Sigmoid colon (tissue), 7 donors: ENCODE results near the gene SMIM13. TPM values are rescaled to one million over a fixed set of nuclear protein-coding genes. Genes with fewer than 3 reads are reported as not detected.

Experiments used
- DNase-seq: peaks from one replicate; pipeline ENCODE4 v3.0.0-alpha.2; 2019
- H3K27ac ChIP-seq, 4 donors: fragments of 200-600 bp; sonication (generic); one replicate each; pipeline ENCODE4 v1.5.1; 2016 to 2019; ENCODE audit warnings: mild to moderate bottlenecking in 1 of 4
- H3K27me3 ChIP-seq, 3 donors: fragments of 200-600 bp; sonication (generic); one replicate each; pipeline ENCODE4 v1.5.1; 2019; ENCODE audit warnings: mild to moderate bottlenecking in 1 of 3
- H3K36me3 ChIP-seq, 4 donors: fragments of 200-600 bp; sonication (generic); one replicate each; pipeline ENCODE4 v1.5.1; 2016 to 2019
- H3K4me1 ChIP-seq, 4 donors: fragments of 200-600 bp; sonication (generic); one replicate each; pipeline ENCODE4 v1.5.1; 2017 to 2019
- H3K4me3 ChIP-seq, 4 donors: fragments of 200-600 bp; sonication (generic); one replicate each; pipeline ENCODE4 v1.5.1; 2017 to 2019; ENCODE audit warnings: mild to moderate bottlenecking in 2 of 4, moderate library complexity in 1 of 4
- H3K9me3 ChIP-seq, 4 donors: fragments of 200-600 bp in 3 of 4; sonication (generic) in 3 of 4; one replicate each; pipeline versions ENCODE4 v1.5.1 to v1.6.1; 2013 to 2019
- EP300 ChIP-seq, 4 donors: sonication (generic); formaldehyde crosslinking; IDR thresholded peaks; one replicate each; pipeline ENCODE4 v1.6.1; 2017; ENCODE audit warnings: antibody characterized with exemption in 4 of 4
- POLR2A ChIP-seq, 2 donors: fragments of 450-650 bp; IDR thresholded peaks; one replicate each; pipeline ENCODE4 v1.6.1; 2016; ENCODE audit warnings: antibody characterized with exemption in 2 of 2, mild to moderate bottlenecking in 2 of 2, moderate library complexity in 2 of 2
- POLR2AphosphoS5 ChIP-seq, 4 donors: sonication (generic); formaldehyde crosslinking; IDR thresholded peaks; one replicate each; pipeline ENCODE4 v1.6.1; 2017; ENCODE audit warnings: antibody characterized with exemption in 4 of 4
- WGBS, 2 donors: extraction: QIAGEN DNeasy Blood & Tissue Kit; methylation state at CpG; one replicate each; pipeline ENCODE4 v1.1.7; 2013; 5-methylcytosine and 5-hydroxymethylcytosine counted together
- intact Hi-C: fragments of 100-400 bp; cut with DNase I; formaldehyde crosslinking; loops from one replicate; pipeline ENCODE4 v1.15.1; 2023
- polyA plus RNA-seq, 3 donors: library from polyadenylated mRNA; stranded (reverse); fragments of 200-250 nt; gene quantifications; one replicate each; pipeline ENCODE4 v1.2.3, GENCODE V29; 2013
- total RNA-seq, 4 donors: library from RNA; depleted of rRNA; stranded (reverse); fragments of >200 nt; gene quantifications; one replicate each; pipeline ENCODE4 v1.1.0, GENCODE V29; 2016
- TF ChIP-seq, protein P1 (sequence below), 4 experiments: fragments of 450-650 bp in 3 of 4; fragments of 200-600 bp in 1 of 4; IDR thresholded peaks; one replicate each; pipeline ENCODE4 v1.5.1; 2016 to 2019; ENCODE audit warnings: antibody characterized with exemption in 4 of 4, mild to moderate bottlenecking in 3 of 4, moderate library complexity in 2 of 4
- donor health status: healthy with polysubstance abuse.
- donor health status: Bipolar disorder and iron deficiency.
- donor health status: healthy.

Gene SMIM13
- total and polyA plus RNA-seq, 7 donors = 1.8 to 12.1 (median 8.7) TPM

DNA sequence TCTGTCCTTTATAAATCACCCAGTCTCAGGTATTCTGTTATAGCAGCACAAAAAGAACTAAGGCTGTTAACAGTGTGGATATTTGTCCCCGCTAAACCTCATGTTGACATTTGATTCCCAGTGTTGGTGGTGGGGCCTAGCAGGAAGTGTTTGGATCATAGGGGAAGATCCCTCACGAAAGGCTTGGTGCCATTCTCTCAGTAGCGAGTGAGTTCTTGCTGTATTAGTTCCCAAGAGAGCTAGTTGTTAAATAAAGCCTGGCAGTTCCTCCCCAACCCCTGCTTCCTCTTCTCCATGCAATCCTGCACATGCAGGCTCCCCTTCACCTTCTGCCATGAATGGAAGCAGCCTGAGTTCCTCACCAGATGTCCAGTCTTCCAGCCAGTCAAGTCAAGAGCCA is 47.7 kb downstream of the SMIM13 start:
- WGBS, 2 donors = 83 to 96% methylated on average over 3 of the region's 3 CpGs
- H3K9me3 ChIP-seq = no peaks in the 10 kb centered on the region
- H3K27me3 ChIP-seq = no peaks in the 10 kb centered on the region
- H3K4me1 ChIP-seq = peaks cover 0 to 12% (median 3%) of the 10 kb centered on the region in 4 donors
- TF ChIP-seq POLR2AphosphoS5 (IDR thresholded peaks at IDR 0.05) = no peak
- TF ChIP-seq, protein P1, sequence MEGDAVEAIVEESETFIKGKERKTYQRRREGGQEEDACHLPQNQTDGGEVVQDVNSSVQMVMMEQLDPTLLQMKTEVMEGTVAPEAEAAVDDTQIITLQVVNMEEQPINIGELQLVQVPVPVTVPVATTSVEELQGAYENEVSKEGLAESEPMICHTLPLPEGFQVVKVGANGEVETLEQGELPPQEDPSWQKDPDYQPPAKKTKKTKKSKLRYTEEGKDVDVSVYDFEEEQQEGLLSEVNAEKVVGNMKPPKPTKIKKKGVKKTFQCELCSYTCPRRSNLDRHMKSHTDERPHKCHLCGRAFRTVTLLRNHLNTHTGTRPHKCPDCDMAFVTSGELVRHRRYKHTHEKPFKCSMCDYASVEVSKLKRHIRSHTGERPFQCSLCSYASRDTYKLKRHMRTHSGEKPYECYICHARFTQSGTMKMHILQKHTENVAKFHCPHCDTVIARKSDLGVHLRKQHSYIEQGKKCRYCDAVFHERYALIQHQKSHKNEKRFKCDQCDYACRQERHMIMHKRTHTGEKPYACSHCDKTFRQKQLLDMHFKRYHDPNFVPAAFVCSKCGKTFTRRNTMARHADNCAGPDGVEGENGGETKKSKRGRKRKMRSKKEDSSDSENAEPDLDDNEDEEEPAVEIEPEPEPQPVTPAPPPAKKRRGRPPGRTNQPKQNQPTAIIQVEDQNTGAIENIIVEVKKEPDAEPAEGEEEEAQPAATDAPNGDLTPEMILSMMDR (IDR thresholded peaks at IDR 0.05) = no peak
- no peak for TF ChIP-seq POLR2A (IDR thresholded peaks at IDR 0.05)
- TF ChIP-seq EP300 (IDR thresholded peaks at IDR 0.05) = no peak
- DNase-seq = no peak
- no peak overlapping the region for H3K4me3 ChIP-seq
- H3K27ac ChIP-seq = no peak overlapping the region
- intact Hi-C loops = loop anchor here (10.0 kb wide), 1 partner anchor 434 kb away; no protein-coding TSS in a partner anchor
- no peaks in the 10 kb centered on the region for H3K36me3 ChIP-seq

DNA sequence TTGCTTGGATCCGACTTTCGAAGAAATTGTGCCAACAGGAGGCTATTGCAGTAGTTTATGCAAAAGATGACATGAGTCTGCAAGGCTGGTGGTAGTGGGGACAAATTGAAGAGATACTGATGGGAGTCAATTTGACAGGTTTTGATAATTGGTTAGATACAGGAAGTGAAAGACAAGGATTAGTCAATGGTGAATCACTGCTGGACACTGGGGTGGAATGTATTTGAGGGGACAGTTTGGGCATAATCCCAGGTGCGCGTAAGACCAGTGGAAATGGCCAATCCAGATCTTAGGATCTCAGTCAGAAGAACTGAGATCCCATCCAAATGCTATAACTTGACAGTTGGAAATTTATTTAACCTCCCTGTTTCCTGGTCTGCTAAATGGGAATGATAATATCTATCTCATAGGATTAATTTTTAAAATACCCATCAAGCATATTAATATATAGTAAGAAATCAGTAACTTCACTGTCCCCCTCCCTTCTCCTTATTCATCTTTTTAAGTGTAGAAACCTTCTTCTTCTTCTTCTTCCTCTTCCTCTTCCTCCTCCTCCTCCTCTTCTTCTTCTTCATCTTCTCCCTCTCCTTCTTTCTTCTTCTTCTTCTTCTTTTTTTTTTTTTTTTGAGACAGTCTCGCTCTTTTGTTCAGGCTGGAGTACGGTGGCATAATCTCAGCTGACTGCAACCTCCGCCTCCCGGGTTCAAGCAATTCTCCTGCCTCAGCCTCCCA is 48.8 kb downstream of the SMIM13 start:
- 96 to 97% methylated on average over 8 of the region's 8 CpGs for WGBS, 2 donors
- intact Hi-C loops = loop anchor here (10.0 kb wide), 1 partner anchor 432 kb away; no protein-coding TSS in a partner anchor
- no peak for DNase-seq

DNA sequence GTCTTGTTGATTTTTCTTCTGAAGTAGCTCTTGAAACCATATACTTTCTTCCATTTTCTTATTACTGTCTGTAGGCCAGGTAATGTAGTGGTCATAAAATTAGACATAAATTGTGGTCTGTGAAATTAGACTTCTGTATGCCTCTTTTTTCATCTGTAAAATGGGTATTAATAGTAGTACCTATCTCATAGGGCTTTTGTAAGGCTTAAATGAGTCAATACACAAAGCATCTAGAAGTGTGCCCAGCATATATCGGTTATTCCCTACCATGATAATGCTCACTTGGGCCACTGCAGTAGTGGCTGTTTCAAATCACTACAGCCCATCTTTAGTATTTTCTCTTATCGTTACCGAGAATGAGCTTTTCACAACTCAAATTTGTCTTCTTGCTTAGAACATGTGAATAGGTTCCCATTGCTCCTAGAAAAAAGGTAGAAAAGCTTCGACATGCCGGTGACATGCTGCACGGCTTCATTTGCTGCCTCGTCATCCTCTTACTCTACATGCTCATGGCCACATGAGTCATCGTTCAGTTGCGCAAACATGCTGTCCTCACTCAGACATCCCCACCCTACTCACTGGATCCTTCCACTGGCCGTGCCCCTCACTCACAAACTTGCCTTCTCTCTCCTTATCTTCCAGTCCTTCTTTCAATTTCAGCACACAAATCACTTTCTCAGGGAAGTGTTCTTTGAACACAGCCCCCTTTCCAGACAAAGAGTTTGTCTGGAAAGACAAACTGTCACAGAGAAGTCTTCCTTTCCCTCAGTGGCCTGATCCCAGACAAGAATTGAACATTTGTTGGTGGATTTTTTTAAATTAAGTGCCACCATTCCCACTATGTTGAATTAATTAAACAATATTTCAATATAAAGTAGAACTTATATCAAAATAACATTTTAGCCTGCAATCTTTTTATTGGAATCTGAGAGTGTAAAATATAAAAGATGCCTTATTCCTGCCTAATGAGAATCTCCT is 50.0 kb downstream of the SMIM13 start:
- no peaks in the 10 kb centered on the region for H3K36me3 ChIP-seq
- WGBS, 2 donors = 80 to 84% methylated on average over 10 of the region's 10 CpGs
- no peak overlapping the region for H3K27ac ChIP-seq
- H3K27me3 ChIP-seq = no peaks in the 10 kb centered on the region
- TF ChIP-seq POLR2AphosphoS5 (IDR thresholded peaks at IDR 0.05) = peak in 1 of 4 donors; percentile 20
- no peak for TF ChIP-seq POLR2A (IDR thresholded peaks at IDR 0.05)
- TF ChIP-seq EP300 (IDR thresholded peaks at IDR 0.05) = no peak
- TF ChIP-seq, protein P1 (IDR thresholded peaks at IDR 0.05) = no peak
- intact Hi-C loops = loop anchor here (1.0 to 10.0 kb wide), 2 partner anchors 353 to 431 kb away; no protein-coding TSS in a partner anchor
- H3K4me3 ChIP-seq = no peak overlapping the region
- DNase-seq = peak; percentile 84
- H3K4me1 ChIP-seq = peaks cover 0 to 5% (median 2%) of the 10 kb centered on the region in 4 donors
- H3K9me3 ChIP-seq = no peaks in the 10 kb centered on the region

More for the DNA sequence above, 48.8 kb downstream of the SMIM13 start:
- Histone ChIP-seq H3K27me3 (no peaks in the 10 kb centered on the region), H3K27ac (no peak overlapping the region), H3K4me1 (peaks cover 0 to 5% (median 2%) of the 10 kb centered on the region in 4 donors), H3K4me3 (no peak overlapping the region), H3K36me3 (no peaks in the 10 kb centered on the region), H3K9me3 (no peaks in the 10 kb centered on the region)
- TF ChIP-seq POLR2A (IDR thresholded peaks at IDR 0.05) (no peak), EP300 (IDR thresholded peaks at IDR 0.05) (no peak), POLR2AphosphoS5 (IDR thresholded peaks at IDR 0.05) (no peak)
- TF ChIP-seq, protein P1 (IDR thresholded peaks at IDR 0.05) = no peak

DNA sequence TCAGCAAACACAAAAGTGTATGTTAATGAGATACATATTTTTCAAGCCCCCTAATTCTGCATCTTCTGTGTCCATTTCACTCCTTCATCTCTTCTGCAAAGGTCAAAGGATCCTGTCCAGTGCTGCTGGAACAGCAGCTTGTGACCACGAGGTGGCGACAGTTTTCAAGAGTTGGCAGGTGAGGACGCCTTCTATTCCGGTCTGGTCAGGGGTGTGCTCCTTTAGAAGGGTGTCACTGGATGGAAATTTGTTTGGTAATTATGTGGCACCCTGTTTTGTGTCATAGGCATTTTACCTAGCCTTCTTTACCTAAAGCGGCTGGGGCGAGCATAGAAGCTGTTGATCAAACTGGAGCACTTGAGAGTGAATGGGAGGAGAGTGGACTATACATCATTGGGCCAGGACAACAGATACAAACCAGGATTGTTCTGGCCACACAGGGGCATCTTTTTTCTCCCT is 50.8 kb downstream of the SMIM13 start:
- peaks cover 0 to 5% (median 0%) of the 10 kb centered on the region in 4 donors for H3K4me1 ChIP-seq
- no peaks in the 10 kb centered on the region for H3K9me3 ChIP-seq
- no peaks in the 10 kb centered on the region for H3K27me3 ChIP-seq
- H3K4me3 ChIP-seq = no peak overlapping the region
- H3K27ac ChIP-seq = no peak overlapping the region
- intact Hi-C loops = loop anchor here (1.0 to 10.0 kb wide), 2 partner anchors 352 to 430 kb away; no protein-coding TSS in a partner anchor
- WGBS, 2 donors = 10 to 29% methylated on average over 6 of the region's 6 CpGs
- no peaks in the 10 kb centered on the region for H3K36me3 ChIP-seq
- DNase-seq = peak; percentile 85
- no peak for TF ChIP-seq EP300 (IDR thresholded peaks at IDR 0.05)
- TF ChIP-seq, protein P1 (IDR thresholded peaks at IDR 0.05) = peak; percentile 79 to 91 (median 84)
